IMR-90 (cell line): ENCODE results near the gene MTMR3. TPM values are rescaled to one million over a fixed set of nuclear protein-coding genes. Genes with fewer than 3 reads are reported as not detected.
"Not testable (repeated sequence)": the region's sequence is repeated elsewhere in the genome, so short reads cannot be mapped to it uniquely, and the experiment has no call there.

Experiments
- ATAC-seq: fragments of 200-7000 bp; cut with Tn5 transposase; 2 replicates; pipeline ENCODE4 v1.9.1; 2020; ENCODE audit warnings: low read depth, mild to moderate bottlenecking, moderate library complexity
- BruUV-seq: library from RNA; stranded (reverse); fragments of 400-500 nt; replicated peaks from 2 replicates; lab custom pipeline; 2021; lab: Mats Ljungman, UMichigan
- CTCF ChIA-PET: fragments of 300-600 bp; formaldehyde crosslinking; extraction: SDS; loops from one replicate; lab custom pipeline; 2021; ENCODE audit warnings: antibody characterized with exemption; lab: Yijun Ruan, JAX
- POLR2A ChIA-PET: fragments of 300-600 bp; sonication (Branson Sonifier 250); formaldehyde crosslinking; loops from one replicate; lab custom pipeline; 2022; ENCODE audit warnings: antibody characterized with exemption; ENCODE audit not compliant: unreplicated experiment; lab: Charles Lee
- DNase-seq: peaks from one replicate; pipeline ENCODE4 v3.0.0; 2013
- H2AFZ ChIP-seq: replicated peaks from 2 replicates; pipeline ENCODE3; 2013; ENCODE audit warnings: low read length, mild to moderate bottlenecking; ENCODE audit not compliant: poor library complexity
- H2AK5ac ChIP-seq: 2 replicates; pipeline ENCODE4 v1.6.1; 2013; ENCODE audit warnings: low read depth, low read length, inconsistent platforms
- H2AK9ac ChIP-seq: replicated peaks from 2 replicates; pipeline ENCODE3; 2013; ENCODE audit warnings: mild to moderate bottlenecking, low read depth, low read length, moderate library complexity; ENCODE audit not compliant: poor library complexity
- H2BK120ac ChIP-seq: 2 replicates; pipeline ENCODE4 v1.6.1; 2013; ENCODE audit warnings: low read depth, low read length, inconsistent platforms
- H2BK15ac ChIP-seq: 3 replicates; pipeline ENCODE4 v1.6.1; 2013; ENCODE audit warnings: low read depth, low read length, inconsistent platforms
- H2BK20ac ChIP-seq: 2 replicates; pipeline ENCODE4 v1.6.1; 2013; ENCODE audit warnings: low read depth, mild to moderate bottlenecking, inconsistent platforms, low read length, moderate library complexity
- H2BK5ac ChIP-seq: 2 replicates; pipeline ENCODE4 v1.6.1; 2013; ENCODE audit warnings: mild to moderate bottlenecking, low read depth, low read length, inconsistent platforms; ENCODE audit not compliant: poor library complexity, severe bottlenecking
- H3K14ac ChIP-seq: replicated peaks from 2 replicates; pipeline ENCODE4 v1.6.1; 2013; ENCODE audit warnings: low read depth, low read length, inconsistent platforms
- H3K18ac ChIP-seq: 2 replicates; pipeline ENCODE4 v1.6.1; 2013; ENCODE audit warnings: low read depth, low read length, control low read depth
- H3K23ac ChIP-seq: 2 replicates; pipeline ENCODE4 v1.6.1; 2013; ENCODE audit warnings: low read depth, low read length, inconsistent platforms
- H3K27ac ChIP-seq: 2 replicates; pipeline ENCODE4 v1.5.1; 2013; ENCODE audit warnings: mild to moderate bottlenecking, control low read depth, low read length; ENCODE audit not compliant: insufficient read depth
- H3K27me3 ChIP-seq: 2 replicates; pipeline ENCODE4 v1.6.1; 2013; ENCODE audit warnings: low read length; ENCODE audit not compliant: control insufficient read depth, insufficient read depth
- H3K36me3 ChIP-seq: 2 replicates; pipeline ENCODE4 v1.6.1; 2013; ENCODE audit warnings: low read length, mixed read lengths; ENCODE audit not compliant: control insufficient read depth, insufficient read depth
- H3K4ac ChIP-seq: 2 replicates; pipeline ENCODE4 v1.6.1; 2013; ENCODE audit warnings: low read depth, low read length, inconsistent platforms
- H3K4me1 ChIP-seq: 2 replicates; pipeline ENCODE4 v1.6.1; 2013; ENCODE audit warnings: low read length, mixed read lengths; ENCODE audit not compliant: control insufficient read depth, insufficient read depth
- H3K4me2 ChIP-seq: 2 replicates; pipeline ENCODE4 v1.6.1; 2013; ENCODE audit warnings: low read depth, mild to moderate bottlenecking, control low read depth, low read length, moderate library complexity
- H3K4me3 ChIP-seq: 2 replicates; pipeline ENCODE4 v1.5.1; 2013; ENCODE audit warnings: low read depth, mild to moderate bottlenecking, control low read depth, low read length, moderate library complexity; ENCODE audit not compliant: insufficient read depth
- H3K56ac ChIP-seq: 2 replicates; pipeline ENCODE4 v1.6.1; 2013; ENCODE audit warnings: low read length, inconsistent platforms; ENCODE audit not compliant: insufficient read depth; ENCODE audit errors: extremely low read depth
- H3K79me1 ChIP-seq, 2 experiments: 2 replicates each; pipeline ENCODE4 v1.6.1; 2013; ENCODE audit warnings: low read length in 2 of 2, inconsistent platforms in 1 of 2, low read depth in 1 of 2
- H3K9ac ChIP-seq: 2 replicates; pipeline ENCODE4 v1.6.1; 2013; ENCODE audit warnings: low read depth, low read length, control low read depth
- H3K9me1 ChIP-seq: 2 replicates; pipeline ENCODE4 v1.6.1; 2013; ENCODE audit warnings: low read length, inconsistent platforms; ENCODE audit not compliant: insufficient read depth
- H3K9me3 ChIP-seq: 2 replicates; pipeline ENCODE4 v1.6.1; 2013; ENCODE audit warnings: low read length; ENCODE audit not compliant: control insufficient read depth, insufficient read depth
- H4K20me1 ChIP-seq: 2 replicates; pipeline ENCODE4 v1.6.1; 2013; ENCODE audit warnings: low read length, inconsistent platforms; ENCODE audit not compliant: insufficient read depth
- H4K5ac ChIP-seq: 2 replicates; pipeline ENCODE4 v1.6.1; 2013; ENCODE audit warnings: mild to moderate bottlenecking, low read depth, low read length, control low read depth
- H4K8ac ChIP-seq, 2 experiments: 2 replicates each; pipeline ENCODE4 v1.6.1; 2013; ENCODE audit warnings: low read depth in 2 of 2, low read length in 2 of 2, control low read depth in 1 of 2, inconsistent platforms in 1 of 2
- H4K91ac ChIP-seq: 2 replicates; pipeline ENCODE4 v1.6.1; 2013; ENCODE audit warnings: low read depth, low read length, inconsistent platforms; ENCODE audit not compliant: insufficient read depth
- BHLHE40 ChIP-seq: fragments of 150-350 bp; IDR thresholded peaks from 2 replicates; pipeline ENCODE4 v1.6.1; 2016; ENCODE audit warnings: mild to moderate bottlenecking, low read depth, low read length
- POLR2A ChIP-seq: IDR thresholded peaks from 2 replicates; pipeline ENCODE4 v1.6.1; 2012; ENCODE audit warnings: mild to moderate bottlenecking, low read depth, low read length
- WGBS, 2 experiments: methylation state at CpG; one replicate each; pipeline versions ENCODE4 v1.1.5 to v1.1.7; 2013; ENCODE audit warnings: missing lambda C conversion rate in 2 of 2; ENCODE audit not compliant: insufficient read length in 1 of 2; ENCODE audit errors: extremely low coverage in 2 of 2; 5-methylcytosine and 5-hydroxymethylcytosine counted together
- dilution Hi-C: fragments of 300-500 bp; cut with HindIII; formaldehyde crosslinking; loops from one replicate; pipeline ENCODE4 v1.14.3; 2018; ENCODE audit warnings: low sequenced_read_pairs; ENCODE audit not compliant: unreplicated experiment
- in situ Hi-C: fragments of 300-500 bp; cut with MboI; formaldehyde crosslinking; loops from 3 replicates; pipeline ENCODE4 v1.14.3; 2019; ENCODE audit warnings: low sequenced_read_pairs, inconsistent platforms, mixed read lengths
- intact Hi-C: fragments of 100-400 bp; cut with micrococcal nuclease; formaldehyde crosslinking; loops from 2 replicates; pipeline ENCODE4 v1.10.0; 2022
- polyA plus RNA-seq, 3 experiments: library from polyadenylated mRNA; depleted of rRNA; stranded (reverse); fragments of >200 nt; gene quantifications; 2 replicates each; pipeline ENCODE4 v1.2.3, GENCODE V29; 2012; ENCODE audit warnings: low replicate concordance in 1 of 3
- total RNA-seq: library from RNA; depleted of rRNA; stranded (reverse); fragments of >200 nt; gene quantifications from 2 replicates; pipeline ENCODE4 v1.2.3, GENCODE V29; 2012

The MTMR3 gene
- total and polyA plus RNA-seq, 2 of the 4 experiments (the other 2 are of a cell fraction), result 21.3 to 29.4 TPM

- H2AK9ac ChIP-seq, result no peak overlapping the region
- no peak overlapping the region for H2BK15ac ChIP-seq
- H3K79me1 ChIP-seq, result no peaks in the 10 kb centered on the region
- H3K9me3 ChIP-seq, result no peaks in the 10 kb centered on the region
- dilution Hi-C loops (no loop called here), intact Hi-C loops (no loop called here), in situ Hi-C loops (no loop called here)
- TF ChIP-seq POLR2A (no peak), BHLHE40 (no peak)
- no peak overlapping the region for H3K23ac ChIP-seq
- H3K4ac ChIP-seq, result no peak overlapping the region
- no peak overlapping the region for H3K4me3 ChIP-seq
- no peak overlapping the region for H3K14ac ChIP-seq
- no peaks in the 10 kb centered on the region; the same call in 1 of the 2 replicates for H3K27me3 ChIP-seq
- H3K4me1 ChIP-seq, result no peaks in the 10 kb centered on the region
- H2AK5ac ChIP-seq, result no peak overlapping the region
- ChIA-PET POLR2A (no interaction called here), CTCF (no interaction called here)
- 100% methylated on average over 1 of the region's 2 CpGs; no CpG with 5 or more reads in 1 of the 2 experiments for WGBS, 2 experiments
- DNase-seq (no peak), ATAC-seq (no peak)
- no peak overlapping the region for H2BK120ac ChIP-seq
- H4K20me1 ChIP-seq, result no peaks in the 10 kb centered on the region
- H2BK5ac ChIP-seq, result no peak overlapping the region
- no peak overlapping the region for H4K8ac ChIP-seq
- no peak overlapping the region for H3K9ac ChIP-seq
- H4K5ac ChIP-seq, result no peak overlapping the region
- H3K18ac ChIP-seq, result no peak overlapping the region
- H4K91ac ChIP-seq, result no peak overlapping the region
- BruUV-seq, result no TSS peak
- H3K56ac ChIP-seq, result no peak overlapping the region
- H3K4me2 ChIP-seq, result no peak overlapping the region
- no peaks in the 10 kb centered on the region for H3K9me1 ChIP-seq
- no peak overlapping the region for H3K27ac ChIP-seq
- H2BK20ac ChIP-seq, result no peak overlapping the region
- H3K36me3 ChIP-seq, result no peaks in the 10 kb centered on the region
- H2AFZ ChIP-seq, result no peak overlapping the region
Measured at GRCh38 chr22:29861672-29862297, 21.2 kb upstream of the MTMR3 start.

DNA sequence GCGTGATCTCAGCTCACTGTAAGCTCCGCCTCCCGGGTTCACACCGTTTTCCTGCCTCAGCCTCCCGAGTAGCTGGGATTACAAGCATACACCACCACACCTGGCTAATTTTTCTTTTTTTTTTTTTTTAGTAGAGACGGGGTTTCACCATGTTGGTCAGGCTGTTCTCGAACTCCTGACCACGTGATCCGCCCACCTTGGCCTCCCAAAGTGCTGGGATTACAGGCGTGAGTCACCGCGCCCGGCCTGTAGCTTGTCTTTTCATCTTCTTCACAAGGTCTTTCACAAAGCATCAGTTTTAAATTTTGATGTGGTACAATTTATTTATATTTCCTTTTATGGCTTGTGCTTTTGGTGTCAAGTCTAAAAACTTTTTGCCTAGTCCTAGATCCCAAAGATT lies 17.4 kb upstream of the MTMR3 start:
- H3K56ac ChIP-seq, in situ Hi-C loops, H3K36me3 ChIP-seq, H2BK120ac ChIP-seq, H4K8ac ChIP-seq, H2BK20ac ChIP-seq, H3K79me1 ChIP-seq, H3K27ac ChIP-seq, H2BK5ac ChIP-seq, H2AFZ ChIP-seq, DNase-seq, intact Hi-C loops, H3K4me3 ChIP-seq, H3K27me3 ChIP-seq, dilution Hi-C loops, ATAC-seq, H4K5ac ChIP-seq, H4K91ac ChIP-seq, H2BK15ac ChIP-seq, BruUV-seq, H2AK5ac ChIP-seq, H3K9me1 ChIP-seq, H4K20me1 ChIP-seq, H3K4ac ChIP-seq, H3K9ac ChIP-seq, H3K18ac ChIP-seq, H2AK9ac ChIP-seq, H3K4me1 ChIP-seq, H3K14ac ChIP-seq, H3K9me3 ChIP-seq, H3K23ac ChIP-seq, POLR2A ChIA-PET, H3K4me2 ChIP-seq, CTCF ChIA-PET: not testable (repeated sequence)
- WGBS, 2 experiments, result no CpG with 5 or more reads among the region's 13 CpGs
